GM21619 (cell line): ENCODE data around the gene KLHL2.
"Not testable (repeated sequence)": the region's sequence is repeated elsewhere in the genome, so short reads cannot be mapped to it uniquely, and the experiment has no call there.

Source experiments
- ATAC-seq: cut with Tn5 transposase; IDR thresholded peaks from one replicate; pipeline ENCODE4 v1.9.1; 2021; ENCODE audit not compliant: unreplicated experiment

The KLHL2 gene

GRCh38 chr4:165199722-165200121 is 7.6 kb upstream of the KLHL2 start:
- ATAC-seq: no peak

- no peak for ATAC-seq
These were observed 5.6 kb upstream of the KLHL2 start for GRCh38 chr4:165201806-165202205.

- ATAC-seq: no peak
These were observed 3.6 kb upstream of the KLHL2 start for GRCh38 chr4:165203541-165204461.

- no peak for ATAC-seq
These were observed 2.9 kb upstream of the KLHL2 start for GRCh38 chr4:165204462-165204830.

- ATAC-seq: peak; percentile 23
These were observed 338 bp upstream of the KLHL2 start for GRCh38 chr4:165207016-165207430.

GRCh38 chr4:165208221-165208652 is 876 bp downstream of the KLHL2 start:
- no peak for ATAC-seq

- no peak for ATAC-seq
These were observed 1.5 kb downstream of the KLHL2 start for GRCh38 chr4:165208741-165209388.

- no peak for ATAC-seq
These were observed 2.4 kb downstream of the KLHL2 start for GRCh38 chr4:165209796-165210195.

GRCh38 chr4:165210566-165210965 is 3.2 kb downstream of the KLHL2 start:
- ATAC-seq: no peak

- not testable (repeated sequence) for ATAC-seq
These were observed 5.3 kb downstream of the KLHL2 start for GRCh38 chr4:165212647-165213046.

GRCh38 chr4:165213404-165213803 is 6.0 kb downstream of the KLHL2 start:
- not testable (repeated sequence) for ATAC-seq

- ATAC-seq: not testable (repeated sequence)
These were observed 6.8 kb downstream of the KLHL2 start for GRCh38 chr4:165213991-165214709.

GRCh38 chr4:165215034-165215751 is 7.8 kb downstream of the KLHL2 start:
- peak; percentile 54 for ATAC-seq

GRCh38 chr4:165215761-165216487 is 8.6 kb downstream of the KLHL2 start:
- peak; percentile 65 for ATAC-seq

GRCh38 chr4:165217325-165217724 is 10.0 kb downstream of the KLHL2 start:
- ATAC-seq: no peak

GRCh38 chr4:165221306-165221705 is 13.9 kb downstream of the KLHL2 start:
- ATAC-seq: not testable (repeated sequence)

- not testable (repeated sequence) for ATAC-seq
These were observed 14.8 kb downstream of the KLHL2 start for GRCh38 chr4:165221993-165222650.

GRCh38 chr4:165222651-165222994 is 15.3 kb downstream of the KLHL2 start:
- no peak for ATAC-seq

- ATAC-seq: not testable (repeated sequence)
These were observed 20.0 kb downstream of the KLHL2 start for GRCh38 chr4:165227401-165227800.
